SU-DHL-6 (cell line): ENCODE results near the gene ATF7IP.
A peak's percentile ranks its signal among the peaks of the same experiment; 100 is the strongest.

Source experiments
- H2AFZ ChIP-seq: fragments of 200-600 bp; sonication (generic); 2 replicates; pipeline ENCODE4 v1.6.1; 2014; ENCODE audit warnings: low read depth, mild to moderate bottlenecking, moderate library complexity, mixed read lengths, antibody characterized with exemption, low read length; ENCODE audit not compliant: severe bottlenecking
- H3F3A ChIP-seq: fragments of 200-600 bp; shearing (Covaris generic); 2 replicates; pipeline ENCODE4 v1.6.0; 2016; ENCODE audit warnings: antibody characterized with exemption, mild to moderate bottlenecking; ENCODE audit not compliant: insufficient read depth
- H3K27ac ChIP-seq: fragments of 200-600 bp; sonication (generic); 2 replicates; pipeline ENCODE4 v1.5.1; 2016; ENCODE audit warnings: low read depth, mild to moderate bottlenecking, low read length, moderate library complexity, mixed read lengths
- H3K27me3 ChIP-seq: fragments of 200-600 bp; sonication (generic), shearing (Covaris generic); 2 replicates; pipeline ENCODE4 v1.6.0; 2014; ENCODE audit warnings: mild to moderate bottlenecking, low read length
- H3K36me3 ChIP-seq: fragments of 200-600 bp; sonication (generic); 2 replicates; pipeline ENCODE4 v1.6.1; 2014; ENCODE audit warnings: mild to moderate bottlenecking, low read length, mixed read lengths
- H3K4me2 ChIP-seq: fragments of 300-600, 200-600 bp; shearing (Covaris generic), sonication (generic); 2 replicates; pipeline ENCODE4 v1.6.0; 2014; ENCODE audit warnings: low read length, low read depth, mild to moderate bottlenecking; ENCODE audit not compliant: poor library complexity, severe bottlenecking
- H3K4me3 ChIP-seq: fragments of 200-600 bp; sonication (generic); 2 replicates; pipeline ENCODE4 v1.5.1; 2014; ENCODE audit warnings: antibody characterized with exemption, low read length, mild to moderate bottlenecking, mixed read lengths; ENCODE audit not compliant: insufficient read depth, poor library complexity, severe bottlenecking
- H3K79me2 ChIP-seq: fragments of 200-600 bp; sonication (generic); 2 replicates; pipeline ENCODE4 v1.6.1; 2014; ENCODE audit warnings: mild to moderate bottlenecking, low read length, moderate library complexity; ENCODE audit not compliant: insufficient read depth
- H3K9ac ChIP-seq: fragments of 200-600 bp; sonication (generic); 2 replicates; pipeline ENCODE4 v1.7.0; 2014; ENCODE audit warnings: mild to moderate bottlenecking, low read length
- H3K9me2 ChIP-seq: fragments of 200-600 bp; sonication (generic); replicated peaks from 2 replicates; pipeline ENCODE4 v1.6.1; 2014; ENCODE audit warnings: low read length; ENCODE audit not compliant: insufficient read depth
- H3K9me3 ChIP-seq: fragments of 200-600 bp; sonication (generic); 2 replicates; pipeline ENCODE4 v1.6.1; 2014; ENCODE audit warnings: low read length, mixed read lengths; ENCODE audit not compliant: insufficient read depth
- H4K20me1 ChIP-seq: fragments of 200-600 bp; sonication (generic); 2 replicates; pipeline ENCODE4 v1.6.1; 2014; ENCODE audit warnings: low read depth, mild to moderate bottlenecking, antibody characterized with exemption, low read length, moderate library complexity, mixed read lengths
- CTCF ChIP-seq: fragments of 200-600 bp; sonication (generic); IDR thresholded peaks from one replicate; pipeline ENCODE4 v1.5.1; 2017; ENCODE audit warnings: antibody characterized with exemption, mild to moderate bottlenecking, low read length, moderate library complexity; ENCODE audit not compliant: insufficient read depth, poor library complexity, severe bottlenecking
- EZH2phosphoT487 ChIP-seq: fragments of 200-600 bp; sonication (generic), shearing (Covaris generic); conservative IDR thresholded peaks from 2 replicates; pipeline ENCODE4 v1.6.1; 2018; ENCODE audit warnings: mild to moderate bottlenecking, antibody characterized with exemption, low read length, moderate library complexity, mixed read lengths

Gene ATF7IP

GRCh38 chr12:14356147-14356546 is 9.3 kb upstream of the ATF7IP start:
- Histone ChIP-seq H3K9ac (no peak overlapping the region), H3K27ac (no peak overlapping the region), H3K9me2 (no peaks in the 10 kb centered on the region), H4K20me1 (no peaks in the 10 kb centered on the region), H2AFZ (no peak overlapping the region), H3K4me3 (no peak overlapping the region), H3K79me2 (no peaks in the 10 kb centered on the region), H3K4me2 (no peak overlapping the region), H3K27me3 (no peaks in the 10 kb centered on the region), H3K36me3 (no peaks in the 10 kb centered on the region), H3F3A (no peaks in the 10 kb centered on the region), H3K9me3 (no peaks in the 10 kb centered on the region)
- no peak for TF ChIP-seq EZH2phosphoT487
- TF ChIP-seq CTCF = no peak

- Histone ChIP-seq H3K9me3 (no peaks in the 10 kb centered on the region), H4K20me1 (no peaks in the 10 kb centered on the region), H3K9ac (no peak overlapping the region), H2AFZ (no peak overlapping the region), H3K36me3 (no peaks in the 10 kb centered on the region), H3K9me2 (no peaks in the 10 kb centered on the region), H3K79me2 (no peaks in the 10 kb centered on the region), H3K27ac (no peak overlapping the region), H3K4me3 (no peak overlapping the region), H3K27me3 (no peaks in the 10 kb centered on the region), H3K4me2 (no peak overlapping the region), H3F3A (0 out of 2 replicates have a peak, but pooled peaks cover 4% of the 10 kb centered on the region)
- no peak for TF ChIP-seq EZH2phosphoT487
- no peak for TF ChIP-seq CTCF
Measured at GRCh38 chr12:14357486-14357885, 8.0 kb upstream of the ATF7IP start.

GRCh38 chr12:14362352-14362751 is 3.1 kb upstream of the ATF7IP start:
- Histone ChIP-seq H3K27ac (peak overlapping the region; percentile 59), H2AFZ (no peak overlapping the region), H3K4me3 (no peak overlapping the region)

More at GRCh38 chr12:14362352-14362751, 3.1 kb upstream of the ATF7IP start:
- peaks cover 29% of the 10 kb centered on the region for H3F3A ChIP-seq
- H3K27me3 ChIP-seq = no peaks in the 10 kb centered on the region
- H3K79me2 ChIP-seq = peaks cover 12% of the 10 kb centered on the region
- no peak overlapping the region for H3K9ac ChIP-seq
- H4K20me1 ChIP-seq = no peaks in the 10 kb centered on the region
- TF ChIP-seq EZH2phosphoT487 (no peak), CTCF (no peak)
- no peaks in the 10 kb centered on the region for H3K9me2 ChIP-seq
- H3K36me3 ChIP-seq = no peaks in the 10 kb centered on the region
- no peaks in the 10 kb centered on the region for H3K9me3 ChIP-seq
- peak overlapping the region; percentile 35 for H3K4me2 ChIP-seq
